NB4 (cell line): Measurements from ENCODE around the gene PTPRG.

Experiments used
- CTCF ChIP-seq: IDR thresholded peaks from one replicate; pipeline ENCODE4 v1.5.1; 2012; ENCODE audit warnings: low read depth, low read length
- MAX ChIP-seq: IDR thresholded peaks from 2 replicates; pipeline ENCODE4 v1.6.1; 2011; ENCODE audit warnings: low read depth, low read length
- MYC ChIP-seq: IDR thresholded peaks from 2 replicates; pipeline ENCODE4 v1.6.1; 2011; ENCODE audit warnings: low read depth, low read length
- POLR2A ChIP-seq: IDR thresholded peaks from 2 replicates; pipeline ENCODE4 v1.6.1; 2011; ENCODE audit warnings: mild to moderate bottlenecking; ENCODE audit not compliant: insufficient read length; ENCODE audit errors: extremely low read depth

- TF ChIP-seq CTCF, result no peak
- TF ChIP-seq POLR2A, result no peak
- TF ChIP-seq MYC, result no peak
- no peak for TF ChIP-seq MAX
Measured at GRCh38 chr3:61855211-61855610, 293.8 kb downstream of the PTPRG start.
